ENCODE data around the gene TMEM242.

GRCh38 chr6:157343732-157344131 lies 20.4 kb upstream of the TMEM242 start:
- TF ChIP-seq ZFX (IDR thresholded peaks at IDR 0.05; ENCODE audit: borderline replicate concordance), result no peak
- no peak for TF ChIP-seq CTCF (IDR thresholded peaks at IDR 0.05)
